ENCODE data around the gene ZNF652.

ZNF652 gene

GRCh38 chr17:49327835-49328784, 33.9 kb downstream of the ZNF652 start:
- Histone ChIP-seq H3K9ac (ENCODE audit: low read depth, low read length) (no peak overlapping the region), H3K9me3 (ENCODE audit: control insufficient read depth, insufficient read depth, low read length) (no peaks in the 10 kb centered on the region), H3K27me3 (ENCODE audit: control insufficient read depth, insufficient read depth, low read length) (no peaks in the 10 kb centered on the region), H3K4me3 (ENCODE audit: low read depth, low read length) (no peak overlapping the region), H3K4me1 (ENCODE audit: control insufficient read depth, insufficient read depth, low read length) (peaks cover 4% of the 10 kb centered on the region), H3K36me3 (ENCODE audit: control insufficient read depth, insufficient read depth, low read length) (no peaks in the 10 kb centered on the region)

- peaks cover 4% of the 10 kb centered on the region for H3K4me1 ChIP-seq (ENCODE audit: control insufficient read depth, insufficient read depth, low read length)
- no peaks in the 10 kb centered on the region for H3K9me3 ChIP-seq (ENCODE audit: control insufficient read depth, insufficient read depth, low read length)
- no peaks in the 10 kb centered on the region for H3K27me3 ChIP-seq (ENCODE audit: control insufficient read depth, insufficient read depth, low read length)
- no peak overlapping the region for H3K9ac ChIP-seq (ENCODE audit: low read depth, low read length)
- no peaks in the 10 kb centered on the region for H3K36me3 ChIP-seq (ENCODE audit: control insufficient read depth, insufficient read depth, low read length)
- H3K4me3 ChIP-seq (ENCODE audit: low read depth, low read length) = no peak overlapping the region
Observed at GRCh38 chr17:49325980-49326379, 36.1 kb downstream of the ZNF652 start.

GRCh38 chr17:49318435-49318965, 43.5 kb downstream of the ZNF652 start:
- Histone ChIP-seq H3K9ac (ENCODE audit: low read depth, low read length) (no peak overlapping the region), H3K4me1 (ENCODE audit: control insufficient read depth, insufficient read depth, low read length) (no peaks in the 10 kb centered on the region), H3K9me3 (ENCODE audit: control insufficient read depth, insufficient read depth, low read length) (no peaks in the 10 kb centered on the region), H3K27me3 (ENCODE audit: control insufficient read depth, insufficient read depth, low read length) (no peaks in the 10 kb centered on the region), H3K4me3 (ENCODE audit: low read depth, low read length) (no peak overlapping the region), H3K36me3 (ENCODE audit: control insufficient read depth, insufficient read depth, low read length) (no peaks in the 10 kb centered on the region)

- Histone ChIP-seq H3K4me1 (ENCODE audit: control insufficient read depth, insufficient read depth, low read length) (no peaks in the 10 kb centered on the region), H3K36me3 (ENCODE audit: control insufficient read depth, insufficient read depth, low read length) (no peaks in the 10 kb centered on the region), H3K4me3 (ENCODE audit: low read depth, low read length) (no peak overlapping the region), H3K27me3 (ENCODE audit: control insufficient read depth, insufficient read depth, low read length) (no peaks in the 10 kb centered on the region), H3K9ac (ENCODE audit: low read depth, low read length) (no peak overlapping the region), H3K9me3 (ENCODE audit: control insufficient read depth, insufficient read depth, low read length) (no peaks in the 10 kb centered on the region)
Observed at GRCh38 chr17:49316889-49317675, 45.0 kb downstream of the ZNF652 start.

- Histone ChIP-seq H3K36me3 (ENCODE audit: control insufficient read depth, insufficient read depth, low read length) (no peaks in the 10 kb centered on the region), H3K27me3 (ENCODE audit: control insufficient read depth, insufficient read depth, low read length) (no peaks in the 10 kb centered on the region), H3K9me3 (ENCODE audit: control insufficient read depth, insufficient read depth, low read length) (no peaks in the 10 kb centered on the region), H3K4me1 (ENCODE audit: control insufficient read depth, insufficient read depth, low read length) (no peaks in the 10 kb centered on the region), H3K4me3 (ENCODE audit: low read depth, low read length) (no peak overlapping the region), H3K9ac (ENCODE audit: low read depth, low read length) (no peak overlapping the region)
Observed at GRCh38 chr17:49316258-49316570, 45.8 kb downstream of the ZNF652 start.

- Histone ChIP-seq H3K4me3 (ENCODE audit: low read depth, low read length) (no peak overlapping the region), H3K27me3 (ENCODE audit: control insufficient read depth, insufficient read depth, low read length) (no peaks in the 10 kb centered on the region), H3K4me1 (ENCODE audit: control insufficient read depth, insufficient read depth, low read length) (no peaks in the 10 kb centered on the region), H3K9ac (ENCODE audit: low read depth, low read length) (no peak overlapping the region), H3K36me3 (ENCODE audit: control insufficient read depth, insufficient read depth, low read length) (no peaks in the 10 kb centered on the region), H3K9me3 (ENCODE audit: control insufficient read depth, insufficient read depth, low read length) (no peaks in the 10 kb centered on the region)
Observed at GRCh38 chr17:49315551-49316257, 46.3 kb downstream of the ZNF652 start.

- no peaks in the 10 kb centered on the region for H3K9me3 ChIP-seq (ENCODE audit: control insufficient read depth, insufficient read depth, low read length)
- H3K27me3 ChIP-seq (ENCODE audit: control insufficient read depth, insufficient read depth, low read length) = no peaks in the 10 kb centered on the region
- no peaks in the 10 kb centered on the region for H3K4me1 ChIP-seq (ENCODE audit: control insufficient read depth, insufficient read depth, low read length)
- H3K9ac ChIP-seq (ENCODE audit: low read depth, low read length) = no peak overlapping the region
- no peaks in the 10 kb centered on the region for H3K36me3 ChIP-seq (ENCODE audit: control insufficient read depth, insufficient read depth, low read length)
- no peak overlapping the region for H3K4me3 ChIP-seq (ENCODE audit: low read depth, low read length)
Observed at GRCh38 chr17:49312722-49313121, 49.3 kb downstream of the ZNF652 start.

GRCh38 chr17:49299996-49300395, 62.1 kb downstream of the ZNF652 start:
- Histone ChIP-seq H3K36me3 (ENCODE audit: control insufficient read depth, insufficient read depth, low read length) (peaks cover 6% of the 10 kb centered on the region), H3K9ac (ENCODE audit: low read depth, low read length) (no peak overlapping the region), H3K4me3 (ENCODE audit: low read depth, low read length) (no peak overlapping the region), H3K4me1 (ENCODE audit: control insufficient read depth, insufficient read depth, low read length) (no peaks in the 10 kb centered on the region), H3K27me3 (ENCODE audit: control insufficient read depth, insufficient read depth, low read length) (no peaks in the 10 kb centered on the region), H3K9me3 (ENCODE audit: control insufficient read depth, insufficient read depth, low read length) (no peaks in the 10 kb centered on the region)

GRCh38 chr17:49298371-49298976, 63.6 kb downstream of the ZNF652 start:
- H3K36me3 ChIP-seq (ENCODE audit: control insufficient read depth, insufficient read depth, low read length) = peaks cover 6% of the 10 kb centered on the region
- no peak overlapping the region for H3K9ac ChIP-seq (ENCODE audit: low read depth, low read length)
- no peaks in the 10 kb centered on the region for H3K27me3 ChIP-seq (ENCODE audit: control insufficient read depth, insufficient read depth, low read length)
- no peaks in the 10 kb centered on the region for H3K4me1 ChIP-seq (ENCODE audit: control insufficient read depth, insufficient read depth, low read length)
- no peak overlapping the region for H3K4me3 ChIP-seq (ENCODE audit: low read depth, low read length)
- no peaks in the 10 kb centered on the region for H3K9me3 ChIP-seq (ENCODE audit: control insufficient read depth, insufficient read depth, low read length)

GRCh38 chr17:49297141-49297540, 64.9 kb downstream of the ZNF652 start:
- Histone ChIP-seq H3K4me3 (ENCODE audit: low read depth, low read length) (no peak overlapping the region), H3K27me3 (ENCODE audit: control insufficient read depth, insufficient read depth, low read length) (no peaks in the 10 kb centered on the region), H3K4me1 (ENCODE audit: control insufficient read depth, insufficient read depth, low read length) (no peaks in the 10 kb centered on the region), H3K9me3 (ENCODE audit: control insufficient read depth, insufficient read depth, low read length) (no peaks in the 10 kb centered on the region), H3K36me3 (ENCODE audit: control insufficient read depth, insufficient read depth, low read length) (peaks cover 6% of the 10 kb centered on the region), H3K9ac (ENCODE audit: low read depth, low read length) (no peak overlapping the region)

- Histone ChIP-seq H3K4me3 (ENCODE audit: low read depth, low read length) (no peak overlapping the region), H3K36me3 (ENCODE audit: control insufficient read depth, insufficient read depth, low read length) (peaks cover 6% of the 10 kb centered on the region), H3K4me1 (ENCODE audit: control insufficient read depth, insufficient read depth, low read length) (no peaks in the 10 kb centered on the region), H3K9me3 (ENCODE audit: control insufficient read depth, insufficient read depth, low read length) (no peaks in the 10 kb centered on the region), H3K27me3 (ENCODE audit: control insufficient read depth, insufficient read depth, low read length) (no peaks in the 10 kb centered on the region), H3K9ac (ENCODE audit: low read depth, low read length) (no peak overlapping the region)
Observed at GRCh38 chr17:49294122-49294521, 67.9 kb downstream of the ZNF652 start.

All from iPS-15b (cell line).